ENCODE results near the gene OAS1.

Gene OAS1

GRCh38 chr12:112964067-112964670, 57.4 kb downstream of the OAS1 start:
- no peak for DNase-seq (ENCODE audit: extremely low read depth in 1 of 2, low read depth in 1 of 2)

- DNase-seq (ENCODE audit: extremely low read depth in 1 of 2, low read depth in 1 of 2), result no peak
Observed at GRCh38 chr12:112964915-112965314, 58.2 kb downstream of the OAS1 start.

- no peak for DNase-seq (ENCODE audit: extremely low read depth in 1 of 2, low read depth in 1 of 2)
Observed at GRCh38 chr12:112965643-112966042, 58.9 kb downstream of the OAS1 start.

GRCh38 chr12:112967306-112967705, 60.5 kb downstream of the OAS1 start:
- no peak for DNase-seq (ENCODE audit: extremely low read depth in 1 of 2, low read depth in 1 of 2)

DNA sequence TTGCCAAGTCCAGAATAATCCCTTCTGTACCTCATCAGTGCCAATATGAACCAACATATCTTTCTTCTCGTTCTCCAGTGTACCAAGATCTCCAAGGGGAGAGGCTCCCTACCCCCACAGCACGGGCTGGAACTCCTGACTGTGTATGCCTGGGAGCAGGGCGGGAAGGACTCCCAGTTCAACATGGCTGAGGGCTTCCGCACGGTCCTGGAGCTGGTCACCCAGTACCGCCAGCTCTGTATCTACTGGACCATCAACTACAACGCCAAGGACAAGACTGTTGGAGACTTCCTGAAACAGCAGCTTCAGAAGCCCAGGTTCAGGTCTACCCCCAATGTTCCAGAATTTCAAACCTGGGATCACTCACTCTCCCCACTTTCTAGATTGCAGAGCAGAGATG, 61.1 kb downstream of the OAS1 start:
- DNase-seq (ENCODE audit: extremely low read depth in 1 of 2, low read depth in 1 of 2), result no peak

Data from stimulated activated CD8-positive, alpha-beta memory T cell treated with anti-CD3 and anti-CD28 coated beads, Interleukin-7, amount 100 ng/mL, for 48 hours (primary cell).